ENCODE data around the gene DHRSX.

DNA sequence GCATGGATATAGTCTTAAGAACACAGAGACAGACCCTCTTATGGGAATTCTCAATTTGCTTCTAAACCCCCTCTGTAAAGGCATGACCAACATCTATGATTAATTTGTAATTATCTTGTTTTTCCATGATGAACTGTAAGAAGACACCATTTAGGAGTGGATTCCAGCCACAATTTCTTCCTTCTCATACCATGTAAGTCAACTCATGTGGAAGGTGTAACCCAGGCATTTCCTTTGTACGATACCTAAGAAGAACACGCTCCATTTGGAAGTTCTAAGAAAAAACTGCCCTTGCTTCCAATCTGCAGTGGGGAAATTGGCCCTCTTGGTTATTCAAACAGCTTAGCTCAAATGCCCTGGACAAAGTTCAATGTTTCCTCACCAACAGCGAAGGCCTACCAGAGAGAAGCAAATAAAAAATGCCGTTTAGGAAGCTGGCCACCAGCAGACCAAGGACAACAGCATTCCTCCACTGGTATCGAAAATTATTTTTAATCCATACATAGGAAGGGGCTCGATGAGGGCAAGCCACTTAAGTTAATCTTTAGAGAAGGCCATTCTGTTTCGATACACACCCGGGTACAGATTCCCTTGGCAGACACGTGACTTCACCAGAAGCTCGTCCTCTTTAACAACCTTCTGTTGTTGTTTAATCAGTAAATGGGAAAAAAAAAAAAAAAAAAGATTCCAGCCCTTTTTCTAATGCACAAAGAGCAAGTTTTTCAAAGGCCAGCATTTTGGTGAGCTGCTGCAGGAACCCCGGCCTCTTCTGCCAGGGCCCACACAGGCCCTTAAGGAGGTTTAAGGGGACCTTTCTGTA, 2.6 kb downstream of the DHRSX start:
- TF ChIP-seq, protein P1, sequence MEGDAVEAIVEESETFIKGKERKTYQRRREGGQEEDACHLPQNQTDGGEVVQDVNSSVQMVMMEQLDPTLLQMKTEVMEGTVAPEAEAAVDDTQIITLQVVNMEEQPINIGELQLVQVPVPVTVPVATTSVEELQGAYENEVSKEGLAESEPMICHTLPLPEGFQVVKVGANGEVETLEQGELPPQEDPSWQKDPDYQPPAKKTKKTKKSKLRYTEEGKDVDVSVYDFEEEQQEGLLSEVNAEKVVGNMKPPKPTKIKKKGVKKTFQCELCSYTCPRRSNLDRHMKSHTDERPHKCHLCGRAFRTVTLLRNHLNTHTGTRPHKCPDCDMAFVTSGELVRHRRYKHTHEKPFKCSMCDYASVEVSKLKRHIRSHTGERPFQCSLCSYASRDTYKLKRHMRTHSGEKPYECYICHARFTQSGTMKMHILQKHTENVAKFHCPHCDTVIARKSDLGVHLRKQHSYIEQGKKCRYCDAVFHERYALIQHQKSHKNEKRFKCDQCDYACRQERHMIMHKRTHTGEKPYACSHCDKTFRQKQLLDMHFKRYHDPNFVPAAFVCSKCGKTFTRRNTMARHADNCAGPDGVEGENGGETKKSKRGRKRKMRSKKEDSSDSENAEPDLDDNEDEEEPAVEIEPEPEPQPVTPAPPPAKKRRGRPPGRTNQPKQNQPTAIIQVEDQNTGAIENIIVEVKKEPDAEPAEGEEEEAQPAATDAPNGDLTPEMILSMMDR (CRISPR knock-in tag; IDR thresholded peaks at IDR 0.05): no peak
- TF ChIP-seq, protein P2, sequence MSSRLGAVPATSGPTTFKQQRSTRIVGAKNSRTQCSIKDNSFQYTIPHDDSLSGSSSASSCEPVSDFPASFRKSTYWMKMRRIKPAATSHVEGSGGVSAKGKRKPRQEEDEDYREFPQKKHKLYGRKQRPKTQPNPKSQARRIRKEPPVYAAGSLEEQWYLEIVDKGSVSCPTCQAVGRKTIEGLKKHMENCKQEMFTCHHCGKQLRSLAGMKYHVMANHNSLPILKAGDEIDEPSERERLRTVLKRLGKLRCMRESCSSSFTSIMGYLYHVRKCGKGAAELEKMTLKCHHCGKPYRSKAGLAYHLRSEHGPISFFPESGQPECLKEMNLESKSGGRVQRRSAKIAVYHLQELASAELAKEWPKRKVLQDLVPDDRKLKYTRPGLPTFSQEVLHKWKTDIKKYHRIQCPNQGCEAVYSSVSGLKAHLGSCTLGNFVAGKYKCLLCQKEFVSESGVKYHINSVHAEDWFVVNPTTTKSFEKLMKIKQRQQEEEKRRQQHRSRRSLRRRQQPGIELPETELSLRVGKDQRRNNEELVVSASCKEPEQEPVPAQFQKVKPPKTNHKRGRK (CRISPR knock-in tag; IDR thresholded peaks at IDR 0.05): no peak
- TF ChIP-seq ZBTB21 (CRISPR knock-in tag; IDR thresholded peaks at IDR 0.05) (no peak), CBX2 (IDR thresholded peaks at IDR 0.05; ENCODE audit: low read depth, low read length) (no peak), CBX2 (CRISPR knock-in tag; IDR thresholded peaks at IDR 0.05; ENCODE audit: low read depth) (no peak), ETV6 (CRISPR knock-in tag; conservative IDR thresholded peaks at IDR 0.05) (no peak)

Measured in HepG2 (cell line).